SU-DHL-6 (cell line): Measurements from ENCODE around the gene MSH4.

Source experiments
- H2AFZ ChIP-seq: fragments of 200-600 bp; sonication (generic); 2 replicates; pipeline ENCODE4 v1.6.1; 2014; ENCODE audit warnings: low read depth, mild to moderate bottlenecking, moderate library complexity, mixed read lengths, antibody characterized with exemption, low read length; ENCODE audit not compliant: severe bottlenecking
- H3F3A ChIP-seq: fragments of 200-600 bp; shearing (Covaris generic); 2 replicates; pipeline ENCODE4 v1.6.0; 2016; ENCODE audit warnings: antibody characterized with exemption, mild to moderate bottlenecking; ENCODE audit not compliant: insufficient read depth
- H3K27ac ChIP-seq: fragments of 200-600 bp; sonication (generic); 2 replicates; pipeline ENCODE4 v1.5.1; 2016; ENCODE audit warnings: low read depth, mild to moderate bottlenecking, low read length, moderate library complexity, mixed read lengths
- H3K27me3 ChIP-seq: fragments of 200-600 bp; sonication (generic), shearing (Covaris generic); 2 replicates; pipeline ENCODE4 v1.6.0; 2014; ENCODE audit warnings: mild to moderate bottlenecking, low read length
- H3K36me3 ChIP-seq: fragments of 200-600 bp; sonication (generic); 2 replicates; pipeline ENCODE4 v1.6.1; 2014; ENCODE audit warnings: mild to moderate bottlenecking, low read length, mixed read lengths
- H3K4me2 ChIP-seq: fragments of 300-600, 200-600 bp; shearing (Covaris generic), sonication (generic); 2 replicates; pipeline ENCODE4 v1.6.0; 2014; ENCODE audit warnings: low read length, low read depth, mild to moderate bottlenecking; ENCODE audit not compliant: poor library complexity, severe bottlenecking
- H3K4me3 ChIP-seq: fragments of 200-600 bp; sonication (generic); 2 replicates; pipeline ENCODE4 v1.5.1; 2014; ENCODE audit warnings: antibody characterized with exemption, low read length, mild to moderate bottlenecking, mixed read lengths; ENCODE audit not compliant: insufficient read depth, poor library complexity, severe bottlenecking
- H3K79me2 ChIP-seq: fragments of 200-600 bp; sonication (generic); 2 replicates; pipeline ENCODE4 v1.6.1; 2014; ENCODE audit warnings: mild to moderate bottlenecking, low read length, moderate library complexity; ENCODE audit not compliant: insufficient read depth
- H3K9ac ChIP-seq: fragments of 200-600 bp; sonication (generic); 2 replicates; pipeline ENCODE4 v1.7.0; 2014; ENCODE audit warnings: mild to moderate bottlenecking, low read length
- H3K9me2 ChIP-seq: fragments of 200-600 bp; sonication (generic); replicated peaks from 2 replicates; pipeline ENCODE4 v1.6.1; 2014; ENCODE audit warnings: low read length; ENCODE audit not compliant: insufficient read depth
- H3K9me3 ChIP-seq: fragments of 200-600 bp; sonication (generic); 2 replicates; pipeline ENCODE4 v1.6.1; 2014; ENCODE audit warnings: low read length, mixed read lengths; ENCODE audit not compliant: insufficient read depth
- H4K20me1 ChIP-seq: fragments of 200-600 bp; sonication (generic); 2 replicates; pipeline ENCODE4 v1.6.1; 2014; ENCODE audit warnings: low read depth, mild to moderate bottlenecking, antibody characterized with exemption, low read length, moderate library complexity, mixed read lengths
- EZH2phosphoT487 ChIP-seq: fragments of 200-600 bp; sonication (generic), shearing (Covaris generic); conservative IDR thresholded peaks from 2 replicates; pipeline ENCODE4 v1.6.1; 2018; ENCODE audit warnings: mild to moderate bottlenecking, antibody characterized with exemption, low read length, moderate library complexity, mixed read lengths
- TF ChIP-seq, protein P1 (sequence below): fragments of 200-600 bp; sonication (generic); IDR thresholded peaks from one replicate; pipeline ENCODE4 v1.5.1; 2017; ENCODE audit warnings: antibody characterized with exemption, mild to moderate bottlenecking, low read length, moderate library complexity; ENCODE audit not compliant: insufficient read depth, poor library complexity, severe bottlenecking

Gene MSH4

DNA sequence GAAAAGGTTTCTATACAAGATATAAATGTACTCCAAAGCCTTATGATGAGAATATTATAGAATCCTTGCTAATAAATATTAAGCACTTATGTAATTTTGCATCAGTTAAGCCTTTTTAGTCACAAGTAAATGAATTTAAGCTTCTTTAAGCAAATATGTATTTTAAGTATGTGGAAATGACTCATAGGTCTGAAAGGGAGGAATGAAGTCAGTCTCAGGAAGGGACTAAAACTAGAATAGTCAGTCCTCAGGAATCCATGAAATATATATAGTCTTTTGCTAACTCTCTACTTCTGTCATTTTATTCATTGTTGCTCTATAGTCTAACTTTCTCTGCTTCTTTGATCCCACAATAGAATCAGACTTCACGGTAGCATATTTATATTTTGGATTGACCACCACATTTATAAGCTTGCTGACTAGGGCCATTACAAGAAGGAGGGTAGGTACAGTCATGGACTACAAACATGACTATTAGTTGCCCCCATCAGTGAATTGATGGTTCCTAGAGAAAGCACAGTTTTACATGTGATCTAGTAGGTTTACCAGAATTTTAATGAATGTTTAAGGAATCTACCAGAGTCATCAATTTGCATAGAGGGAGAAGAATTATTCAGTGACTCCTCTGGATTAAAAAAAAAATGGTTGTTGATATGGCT, 30.9 kb upstream of the MSH4 start:
- Histone ChIP-seq H3F3A (peaks cover 40% of the 10 kb centered on the region), H2AFZ (no peak overlapping the region), H3K27ac (no peak overlapping the region), H3K4me2 (no peak overlapping the region), H3K9me2 (no peaks in the 10 kb centered on the region), H3K27me3 (no peaks in the 10 kb centered on the region), H3K79me2 (no peaks in the 10 kb centered on the region), H3K9ac (no peak overlapping the region), H3K4me3 (no peak overlapping the region), H3K36me3 (peaks cover 28% of the 10 kb centered on the region), H4K20me1 (peaks cover 5% of the 10 kb centered on the region; the same call in 1 of the 2 replicates), H3K9me3 (no peaks in the 10 kb centered on the region)
- TF ChIP-seq, protein P1, sequence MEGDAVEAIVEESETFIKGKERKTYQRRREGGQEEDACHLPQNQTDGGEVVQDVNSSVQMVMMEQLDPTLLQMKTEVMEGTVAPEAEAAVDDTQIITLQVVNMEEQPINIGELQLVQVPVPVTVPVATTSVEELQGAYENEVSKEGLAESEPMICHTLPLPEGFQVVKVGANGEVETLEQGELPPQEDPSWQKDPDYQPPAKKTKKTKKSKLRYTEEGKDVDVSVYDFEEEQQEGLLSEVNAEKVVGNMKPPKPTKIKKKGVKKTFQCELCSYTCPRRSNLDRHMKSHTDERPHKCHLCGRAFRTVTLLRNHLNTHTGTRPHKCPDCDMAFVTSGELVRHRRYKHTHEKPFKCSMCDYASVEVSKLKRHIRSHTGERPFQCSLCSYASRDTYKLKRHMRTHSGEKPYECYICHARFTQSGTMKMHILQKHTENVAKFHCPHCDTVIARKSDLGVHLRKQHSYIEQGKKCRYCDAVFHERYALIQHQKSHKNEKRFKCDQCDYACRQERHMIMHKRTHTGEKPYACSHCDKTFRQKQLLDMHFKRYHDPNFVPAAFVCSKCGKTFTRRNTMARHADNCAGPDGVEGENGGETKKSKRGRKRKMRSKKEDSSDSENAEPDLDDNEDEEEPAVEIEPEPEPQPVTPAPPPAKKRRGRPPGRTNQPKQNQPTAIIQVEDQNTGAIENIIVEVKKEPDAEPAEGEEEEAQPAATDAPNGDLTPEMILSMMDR: no peak
- TF ChIP-seq EZH2phosphoT487: no peak

DNA sequence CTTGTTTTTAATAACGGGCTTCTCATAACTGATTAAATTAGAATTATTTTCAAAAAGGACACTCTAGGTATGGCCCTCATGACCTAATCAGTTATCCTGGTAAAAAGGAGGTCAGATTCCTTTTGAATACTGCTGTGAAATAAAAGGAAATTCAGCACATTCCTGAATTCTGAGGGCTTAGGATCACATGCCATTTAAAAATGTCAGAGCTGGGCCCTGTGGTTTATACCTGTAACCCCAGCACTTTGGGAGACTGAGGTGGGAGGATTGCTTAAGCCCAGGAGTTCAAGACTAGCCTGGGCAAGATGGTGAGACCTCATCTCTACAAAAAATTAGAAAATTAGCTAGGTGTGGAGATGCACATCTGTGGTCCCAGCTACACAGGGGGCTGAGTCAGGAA, 28.7 kb upstream of the MSH4 start:
- Histone ChIP-seq H3K9me3 (no peaks in the 10 kb centered on the region), H3F3A (peaks cover 19% of the 10 kb centered on the region; the same call in 1 of the 2 replicates), H3K4me2 (no peak overlapping the region), H3K36me3 (peaks cover 8% of the 10 kb centered on the region; the same call in 1 of the 2 replicates), H3K27ac (no peak overlapping the region), H3K9ac (no peak overlapping the region), H3K27me3 (no peaks in the 10 kb centered on the region), H3K4me3 (no peak overlapping the region), H2AFZ (no peak overlapping the region), H4K20me1 (no peaks in the 10 kb centered on the region; the same call in 1 of the 2 replicates), H3K9me2 (no peaks in the 10 kb centered on the region), H3K79me2 (no peaks in the 10 kb centered on the region)
- TF ChIP-seq, protein P1: no peak
- no peak for TF ChIP-seq EZH2phosphoT487

DNA sequence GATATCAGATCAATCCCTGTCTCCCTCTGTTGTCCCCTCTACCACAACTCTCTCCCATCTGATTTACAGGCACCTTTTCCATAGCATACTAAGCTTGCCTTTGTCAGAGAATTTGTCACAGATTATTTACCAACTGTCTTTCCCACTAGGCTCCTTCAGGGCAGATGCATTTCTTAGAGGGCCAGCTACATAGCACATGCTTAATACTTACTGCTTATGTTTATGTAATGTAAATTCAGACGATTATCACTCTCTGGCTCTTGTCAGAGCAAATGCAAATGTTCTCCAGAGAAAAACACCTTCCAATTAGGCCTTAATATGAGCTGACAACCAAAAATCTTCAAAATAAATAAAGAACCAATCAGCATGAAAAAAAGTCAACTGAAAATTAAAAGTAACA, 25.9 kb upstream of the MSH4 start:
- H3F3A ChIP-seq: 0 out of 2 replicates have a peak, but pooled peaks cover 5% of the 10 kb centered on the region

More for the DNA sequence above, 25.9 kb upstream of the MSH4 start:
- Histone ChIP-seq H4K20me1 (no peaks in the 10 kb centered on the region), H3K27me3 (no peaks in the 10 kb centered on the region), H3K4me3 (no peak overlapping the region), H3K79me2 (no peaks in the 10 kb centered on the region), H2AFZ (no peak overlapping the region), H3K36me3 (no peaks in the 10 kb centered on the region), H3K9me2 (no peaks in the 10 kb centered on the region), H3K4me2 (no peak overlapping the region), H3K27ac (no peak overlapping the region), H3K9ac (no peak overlapping the region), H3K9me3 (no peaks in the 10 kb centered on the region)
- no peak for TF ChIP-seq EZH2phosphoT487
- TF ChIP-seq, protein P1: no peak
